ENCODE data around the gene ILKAP.

DNA sequence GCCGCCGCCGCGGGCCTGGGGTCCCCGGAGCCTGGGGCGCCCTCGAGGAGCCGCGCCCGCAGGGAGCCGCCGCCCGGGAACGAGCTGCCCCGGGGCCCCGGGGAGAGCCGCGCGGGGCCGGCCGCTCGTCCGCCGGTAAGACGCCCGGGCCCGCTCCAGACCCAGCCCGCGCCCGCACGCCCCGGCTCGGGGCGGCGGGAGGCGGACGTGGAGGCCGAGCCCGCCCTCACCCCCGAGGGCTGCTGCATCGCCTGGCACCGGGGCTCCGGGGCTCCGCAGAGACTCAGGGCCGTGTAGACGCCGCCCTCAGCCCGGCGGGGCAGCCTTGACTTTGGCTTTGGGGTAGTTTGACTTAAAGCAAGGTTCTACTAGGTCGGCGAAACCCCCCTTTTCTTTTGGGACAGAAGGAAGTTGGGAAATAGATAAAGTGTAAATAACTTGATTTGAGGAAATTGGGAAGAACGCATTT is 44.4 kb downstream of the ILKAP start:
- TF ChIP-seq POLR2A (IDR thresholded peaks at IDR 0.05): no peak
- no peak for TF ChIP-seq CTCF (IDR thresholded peaks at IDR 0.05)
- TF ChIP-seq POLR2AphosphoS5 (IDR thresholded peaks at IDR 0.05): no peak

Data from gastroesophageal sphincter (tissue), 3 donors.